Measurements from ENCODE around the gene CALN1.

CALN1 gene

GRCh38 chr7:72444026-72444776 is 32.1 kb upstream of the CALN1 start:
- no peak overlapping the region for H3K4me3 ChIP-seq (ENCODE audit: low read depth, low read length)
- no peak for DNase-seq (ENCODE audit: low read depth)
- TF ChIP-seq, protein P1, sequence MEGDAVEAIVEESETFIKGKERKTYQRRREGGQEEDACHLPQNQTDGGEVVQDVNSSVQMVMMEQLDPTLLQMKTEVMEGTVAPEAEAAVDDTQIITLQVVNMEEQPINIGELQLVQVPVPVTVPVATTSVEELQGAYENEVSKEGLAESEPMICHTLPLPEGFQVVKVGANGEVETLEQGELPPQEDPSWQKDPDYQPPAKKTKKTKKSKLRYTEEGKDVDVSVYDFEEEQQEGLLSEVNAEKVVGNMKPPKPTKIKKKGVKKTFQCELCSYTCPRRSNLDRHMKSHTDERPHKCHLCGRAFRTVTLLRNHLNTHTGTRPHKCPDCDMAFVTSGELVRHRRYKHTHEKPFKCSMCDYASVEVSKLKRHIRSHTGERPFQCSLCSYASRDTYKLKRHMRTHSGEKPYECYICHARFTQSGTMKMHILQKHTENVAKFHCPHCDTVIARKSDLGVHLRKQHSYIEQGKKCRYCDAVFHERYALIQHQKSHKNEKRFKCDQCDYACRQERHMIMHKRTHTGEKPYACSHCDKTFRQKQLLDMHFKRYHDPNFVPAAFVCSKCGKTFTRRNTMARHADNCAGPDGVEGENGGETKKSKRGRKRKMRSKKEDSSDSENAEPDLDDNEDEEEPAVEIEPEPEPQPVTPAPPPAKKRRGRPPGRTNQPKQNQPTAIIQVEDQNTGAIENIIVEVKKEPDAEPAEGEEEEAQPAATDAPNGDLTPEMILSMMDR (IDR thresholded peaks at IDR 0.05; ENCODE audit: low read depth, low read length, missing control alignments) = no peak
- in situ Hi-C loops (cut with HindIII; ENCODE audit: low sequenced_read_pairs) = no loop called here

GRCh38 chr7:72441791-72442190 is 29.7 kb upstream of the CALN1 start:
- no peak overlapping the region for H3K4me3 ChIP-seq (ENCODE audit: low read depth, low read length)
- DNase-seq (ENCODE audit: low read depth) = no peak
- in situ Hi-C loops (cut with HindIII; ENCODE audit: low sequenced_read_pairs) = no loop called here
- TF ChIP-seq, protein P1 (IDR thresholded peaks at IDR 0.05; ENCODE audit: low read depth, low read length, missing control alignments) = no peak

DNA sequence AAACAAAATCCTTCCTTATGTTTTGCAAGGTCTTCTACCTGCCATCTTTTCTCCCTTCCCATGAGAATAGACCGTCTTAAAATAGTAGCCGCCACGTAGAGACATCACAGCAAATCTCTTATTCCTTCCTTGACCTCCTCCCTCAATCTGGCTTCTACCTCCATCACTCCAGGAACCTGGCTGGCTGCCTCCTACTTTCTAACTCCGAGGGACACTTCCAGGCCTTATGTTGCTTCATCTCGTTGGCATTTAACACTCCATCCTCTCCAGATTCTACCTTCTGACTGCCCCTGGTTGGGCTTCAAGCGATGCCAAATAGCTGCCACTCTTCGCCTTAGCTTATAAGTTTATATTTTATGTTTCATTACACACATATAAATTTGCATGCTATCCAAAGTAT is 26.4 kb upstream of the CALN1 start:
- in situ Hi-C loops (cut with HindIII; ENCODE audit: low sequenced_read_pairs) = no loop called here
- no peak overlapping the region for H3K4me3 ChIP-seq (ENCODE audit: low read depth, low read length)
- no peak for DNase-seq (ENCODE audit: low read depth)
- TF ChIP-seq, protein P1 (IDR thresholded peaks at IDR 0.05; ENCODE audit: low read depth, low read length, missing control alignments) = no peak

DNA sequence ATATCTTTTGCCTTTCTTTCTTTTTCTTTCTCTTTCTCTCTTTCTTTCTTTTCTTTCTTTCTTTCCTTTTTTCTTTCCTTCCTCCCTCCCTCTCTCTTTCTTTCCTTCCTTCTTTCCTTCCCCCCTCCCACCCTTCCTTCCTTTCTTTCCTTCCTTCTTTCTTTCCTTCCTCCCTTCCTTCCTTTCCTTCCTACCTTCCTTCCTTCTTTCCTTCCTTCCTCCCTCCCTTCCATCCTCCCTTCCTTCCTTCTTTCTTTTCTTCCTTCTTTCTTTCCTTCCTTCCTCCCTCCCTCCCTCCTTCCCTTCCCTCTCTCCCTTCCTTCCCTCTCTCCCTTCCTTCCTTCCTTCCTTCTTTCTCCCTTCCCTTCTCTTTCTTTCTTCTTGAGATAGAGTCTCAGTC is 25.5 kb upstream of the CALN1 start:
- in situ Hi-C loops (cut with HindIII; ENCODE audit: low sequenced_read_pairs) = no loop called here
- TF ChIP-seq, protein P1 (IDR thresholded peaks at IDR 0.05; ENCODE audit: low read depth, low read length, missing control alignments) = no peak
- no peak for DNase-seq (ENCODE audit: low read depth)
- H3K4me3 ChIP-seq (ENCODE audit: low read depth, low read length) = no peak overlapping the region

- no peak for DNase-seq (ENCODE audit: low read depth)
- TF ChIP-seq, protein P1 (IDR thresholded peaks at IDR 0.05; ENCODE audit: low read depth, low read length, missing control alignments) = no peak
- in situ Hi-C loops (cut with HindIII; ENCODE audit: low sequenced_read_pairs) = no loop called here
- no peak overlapping the region for H3K4me3 ChIP-seq (ENCODE audit: low read depth, low read length)
These were observed 25.0 kb upstream of the CALN1 start for GRCh38 chr7:72437061-72437585.

- in situ Hi-C loops (cut with HindIII; ENCODE audit: low sequenced_read_pairs) = no loop called here
- H3K4me3 ChIP-seq (ENCODE audit: low read depth, low read length) = no peak overlapping the region
- TF ChIP-seq, protein P1 (IDR thresholded peaks at IDR 0.05; ENCODE audit: low read depth, low read length, missing control alignments) = no peak
- no peak for DNase-seq (ENCODE audit: low read depth)
These were observed 23.9 kb upstream of the CALN1 start for GRCh38 chr7:72435925-72436480.

Measured in astrocyte of the cerebellum (primary cell).